Left colon (tissue), 2 donors: ENCODE results near the gene INHBA. TPM values are rescaled to one million over a fixed set of nuclear protein-coding genes. Genes with fewer than 3 reads are reported as not detected.

Experiments
- ATAC-seq: fragments of 200-7000 bp; cut with Tn5 transposase; one replicate; pipeline ENCODE4 v1.9.1; 2020; ENCODE audit warnings: mild to moderate bottlenecking, moderate library complexity
- DNase-seq, 2 donors: peaks; one replicate each; pipeline ENCODE4 v3.0.0-alpha.2; 2020
- intact Hi-C, 2 donors: fragments of 100-400 bp; cut with DNase I in 1 of 2; cut with micrococcal nuclease in 1 of 2; formaldehyde crosslinking; loops; one replicate each; pipeline versions ENCODE4 v1.11.2 to v1.14.0; 2022; cut with DNase I, micrococcal nuclease
- total RNA-seq, 2 donors: library from RNA; stranded (reverse); fragmentation: NEBNext Ultra II Directional; extraction: Animal tissue kit (Norgen Biotek cat#: 25700); gene quantifications; one replicate each; pipeline ENCODE4 v1.2.1, GENCODE V29; 2021
- donor health status: DM: no; HTN: no; CAD: no.
- donor health status: DM: yes; HTN: yes; CAD: no.

The INHBA gene
- total RNA-seq, 2 donors from 2014 or later = 0.15 to 0.42 TPM

DNA sequence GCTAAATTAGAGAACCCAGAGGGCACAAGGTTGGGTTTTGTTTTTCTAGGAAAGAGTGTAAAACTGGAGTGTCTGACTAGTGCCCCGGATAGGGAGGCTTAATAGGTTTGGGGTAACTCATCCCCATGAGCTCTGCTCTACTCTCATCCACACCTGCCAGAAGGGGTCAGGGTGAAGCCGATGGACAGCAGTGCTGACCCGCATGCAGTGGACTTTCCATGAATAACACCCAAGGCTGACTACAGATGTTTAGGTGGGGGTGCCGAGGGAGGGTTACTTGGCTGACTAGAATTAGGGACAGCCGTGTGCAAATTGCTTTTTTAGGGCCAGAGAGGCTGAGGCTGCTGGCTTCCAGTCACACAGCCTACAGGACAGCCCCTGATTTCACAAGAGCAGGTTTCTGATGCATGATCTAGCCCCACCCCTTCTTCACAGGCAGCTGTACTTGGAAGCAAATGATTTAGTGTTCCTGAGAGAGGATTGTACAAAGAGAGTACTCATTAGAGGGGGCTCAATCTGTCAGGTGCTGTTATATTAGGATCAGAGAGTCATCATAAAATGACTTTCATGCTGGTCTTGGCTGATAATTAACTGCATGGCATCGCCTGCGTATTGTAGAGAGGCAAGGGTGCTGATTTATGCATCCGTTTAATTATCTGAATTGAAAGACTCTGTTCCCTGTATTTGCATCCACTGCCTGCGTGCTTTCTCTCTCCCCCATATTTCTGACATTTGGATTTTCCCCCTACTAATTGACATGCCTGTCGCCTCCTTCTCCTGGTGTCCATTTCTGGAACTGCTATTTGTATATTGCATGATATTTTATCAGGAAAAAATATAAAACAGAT, 9.5 kb downstream of the INHBA start:
- ATAC-seq = no peak
- intact Hi-C loops = loop anchor here in 1 of 2 donors (10.0 kb wide), 2 partner anchors 699 to 1369 kb away; no protein-coding TSS in a partner anchor
- DNase-seq = no peak

DNA sequence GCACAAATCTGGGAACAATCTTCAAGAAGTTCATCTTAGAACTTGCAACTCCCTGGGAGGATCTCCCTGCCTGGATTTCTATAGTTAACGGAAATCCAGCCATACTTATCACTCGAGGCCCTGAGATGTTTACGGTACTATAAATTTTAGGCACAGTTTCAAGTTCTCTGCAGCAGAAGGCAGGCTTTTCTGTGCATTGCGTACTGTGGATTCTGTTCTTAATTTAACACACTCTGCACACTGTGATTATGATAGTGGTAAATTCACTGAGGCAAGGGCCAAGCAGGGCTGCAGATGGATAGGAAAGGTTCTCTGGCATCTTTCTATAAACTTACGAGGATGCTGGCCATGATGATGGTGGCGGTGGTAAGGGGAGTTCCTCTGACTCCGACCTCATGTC, 10.6 kb downstream of the INHBA start:
- ATAC-seq = no peak
- DNase-seq = no peak
- intact Hi-C loops = loop anchor here in 1 of 2 donors (10.0 kb wide), 2 partner anchors 697 to 1367 kb away; no protein-coding TSS in a partner anchor

DNA sequence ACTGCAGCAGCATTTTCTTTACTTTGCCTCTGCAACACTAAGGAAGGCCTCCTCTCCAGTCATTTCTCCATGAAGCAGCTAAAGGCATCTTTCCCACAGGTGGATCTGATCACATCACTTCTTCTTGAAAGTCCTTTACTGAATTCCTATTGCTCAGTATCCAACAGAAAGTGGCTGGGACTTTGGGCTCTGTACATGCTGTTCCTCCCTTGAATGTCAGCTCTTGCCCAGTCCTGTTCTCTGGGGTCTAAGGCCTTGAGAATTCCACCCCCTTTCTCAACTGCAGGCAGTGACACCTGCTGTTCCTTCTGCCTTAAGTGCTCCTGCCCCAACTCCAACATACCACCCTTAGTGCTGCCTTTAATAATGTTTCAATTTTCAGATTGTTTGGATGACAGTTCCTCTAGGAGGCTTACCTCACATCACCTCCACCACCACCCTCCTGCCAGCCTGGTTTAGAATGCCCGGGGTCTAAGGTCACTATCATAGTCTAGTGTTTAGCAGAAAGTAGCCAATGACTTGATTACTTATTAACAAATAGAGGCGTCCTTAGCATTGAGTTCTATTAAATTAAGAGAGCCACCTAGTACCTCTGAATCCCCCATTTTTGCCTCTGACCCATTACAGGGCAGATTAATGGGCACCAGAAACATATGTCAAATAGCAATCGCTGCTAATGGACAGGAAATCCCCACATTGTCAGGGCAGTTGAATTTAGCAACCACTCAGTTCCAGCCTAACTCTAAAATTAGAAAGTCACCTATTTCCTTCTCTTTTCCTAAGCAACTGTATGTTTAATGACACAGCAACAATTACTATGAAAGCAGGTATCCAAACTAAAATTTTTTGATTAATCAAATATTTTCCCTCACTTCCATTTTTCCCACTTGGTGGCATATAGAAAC, 11.4 kb downstream of the INHBA start:
- DNase-seq = no peak
- no peak for ATAC-seq
- intact Hi-C loops = loop anchor here in 1 of 2 donors (10.0 kb wide), 2 partner anchors 697 to 1367 kb away; no protein-coding TSS in a partner anchor

GRCh38 chr7:41689815-41690214, 13.1 kb downstream of the INHBA start:
- ATAC-seq = no peak
- DNase-seq = no peak
- intact Hi-C loops = loop anchor here in 1 of 2 donors (10.0 kb wide), 2 partner anchors 695 to 1365 kb away; no protein-coding TSS in a partner anchor

DNA sequence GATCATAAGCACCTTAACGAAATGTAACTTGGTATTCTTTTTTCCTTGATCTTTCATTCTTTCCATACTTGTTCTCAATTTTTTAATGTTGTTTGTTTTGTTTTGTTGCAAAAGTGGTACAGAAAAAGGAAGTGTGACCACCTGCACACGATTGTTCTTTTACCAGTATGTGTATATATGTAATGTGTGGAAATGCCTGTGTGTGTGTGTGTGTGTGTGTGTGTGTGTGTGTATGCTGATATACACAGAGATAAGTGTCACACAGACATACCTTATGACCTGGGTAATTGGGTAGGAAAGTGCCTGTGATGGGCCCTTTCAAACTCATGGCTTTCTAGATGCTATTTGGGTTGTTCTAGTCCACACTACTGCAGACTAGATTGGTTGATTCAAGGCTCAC, 14.0 kb downstream of the INHBA start:
- ATAC-seq = no peak
- intact Hi-C loops = no loop called here
- DNase-seq = no peak

- DNase-seq (no peak), ATAC-seq (no peak)
- intact Hi-C loops = no loop called here
Measured at GRCh38 chr7:41688012-41688625, 14.8 kb downstream of the INHBA start.

DNA sequence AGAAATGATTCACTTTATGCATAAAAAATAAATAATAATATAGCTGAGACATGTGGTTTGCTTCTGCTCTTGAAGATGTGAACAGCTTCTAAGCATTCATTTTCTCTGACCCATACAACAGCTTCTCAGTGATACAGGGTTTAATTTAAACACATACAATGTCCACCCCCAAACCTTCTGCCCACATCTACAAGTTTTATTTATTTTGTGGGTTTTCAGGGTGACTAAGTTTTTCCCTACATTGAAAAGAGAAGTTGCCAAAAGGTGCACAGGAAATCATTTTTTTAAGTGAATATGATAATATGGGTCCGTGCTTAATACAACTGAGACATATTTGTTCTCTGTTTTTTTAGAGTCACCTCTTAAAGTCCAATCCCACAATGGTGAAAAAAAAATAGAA, 17.2 kb downstream of the INHBA start:
- ATAC-seq (no peak), DNase-seq (no peak)
- intact Hi-C loops = no loop called here

DNA sequence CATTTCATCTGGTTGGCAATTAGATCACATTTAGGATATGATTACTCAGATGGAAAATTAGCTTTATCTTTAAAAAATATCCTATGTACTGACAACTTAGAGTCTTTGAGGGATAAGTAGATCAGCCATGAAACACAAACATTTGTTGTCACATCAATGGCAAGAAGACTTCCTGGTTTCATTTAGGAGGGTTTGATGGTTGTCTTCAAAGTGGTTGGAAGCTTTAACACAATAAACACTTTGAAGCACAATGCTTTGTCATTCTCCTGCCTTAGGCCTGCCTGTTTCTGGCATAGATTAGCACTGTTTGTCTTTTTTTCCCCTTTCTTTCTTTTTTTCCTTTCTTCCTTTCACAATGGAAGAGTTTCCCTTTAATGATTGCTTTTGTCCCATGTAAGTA, 20.5 kb downstream of the INHBA start:
- intact Hi-C loops = no loop called here
- no peak for DNase-seq
- ATAC-seq = no peak

DNA sequence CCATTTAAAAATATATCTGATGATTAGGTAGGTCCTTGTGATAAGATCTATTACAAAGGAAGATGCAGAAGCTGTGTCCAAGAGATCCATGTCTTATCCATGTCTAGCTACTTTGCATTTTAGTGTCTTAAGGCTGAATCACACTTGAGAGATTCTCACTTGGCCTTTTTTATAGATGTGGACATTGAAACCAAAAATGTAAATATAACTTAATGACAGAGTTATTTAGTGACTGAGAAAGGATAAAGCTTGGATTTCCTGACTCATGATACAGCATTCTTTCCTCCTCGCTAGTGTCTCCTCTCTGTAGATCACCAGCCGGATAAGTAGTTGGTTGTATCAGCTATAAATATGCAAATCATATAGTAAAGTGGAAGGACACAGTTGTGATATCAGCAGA, 23.3 kb downstream of the INHBA start:
- intact Hi-C loops = no loop called here
- DNase-seq (no peak), ATAC-seq (no peak)

DNA sequence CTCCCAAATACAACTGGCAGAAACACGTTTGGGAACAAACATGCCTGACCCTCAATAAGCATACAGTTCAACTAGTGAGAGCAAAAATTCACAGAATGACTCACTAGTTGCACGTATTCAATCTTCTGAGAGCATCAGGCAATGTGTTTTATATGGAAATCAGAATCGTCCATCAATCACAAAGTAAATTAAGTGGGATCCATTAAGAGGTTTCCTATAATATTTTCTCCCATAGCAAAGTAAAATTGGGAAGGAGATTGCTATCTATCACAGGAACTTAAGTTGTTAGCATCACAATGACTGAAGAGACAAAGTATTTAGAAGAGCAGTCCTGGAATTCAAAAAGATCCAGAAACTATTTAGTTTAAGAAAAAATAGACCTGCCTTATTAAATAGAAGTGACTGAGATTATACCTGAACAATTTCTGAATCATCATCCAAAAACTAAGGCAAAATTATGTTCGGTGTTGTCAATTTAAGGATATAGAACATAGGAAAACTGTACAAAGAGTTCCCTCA, 28.3 kb downstream of the INHBA start:
- intact Hi-C loops = no loop called here
- no peak for DNase-seq
- ATAC-seq = no peak

- no peak for DNase-seq
- intact Hi-C loops = no loop called here
- no peak for ATAC-seq
Measured at GRCh38 chr7:41661596-41661995, 41.3 kb downstream of the INHBA start.

- ATAC-seq (no peak), DNase-seq (no peak)
- intact Hi-C loops = no loop called here
Measured at GRCh38 chr7:41659539-41659938, 43.4 kb downstream of the INHBA start.

DNA sequence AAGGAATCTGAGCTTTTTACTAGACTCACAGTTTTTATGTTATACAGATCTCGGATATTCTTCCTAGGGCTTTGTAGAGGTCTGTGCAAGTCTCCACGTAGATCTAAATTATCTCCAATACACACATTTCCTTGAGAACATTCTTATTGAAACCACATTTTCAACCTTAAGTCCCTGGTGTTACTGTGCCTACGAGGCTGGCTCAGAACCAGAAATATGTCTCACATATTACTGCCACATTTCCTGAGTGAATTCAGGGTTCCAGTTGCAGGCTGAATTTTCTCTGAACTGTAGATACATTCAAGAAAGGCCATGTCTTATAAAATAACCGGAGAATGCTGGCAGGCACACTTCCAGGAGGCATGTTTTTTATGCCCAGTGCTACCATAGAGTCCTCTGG, 46.5 kb downstream of the INHBA start:
- intact Hi-C loops = no loop called here
- DNase-seq = no peak
- no peak for ATAC-seq

GRCh38 chr7:41655426-41655825, 47.5 kb downstream of the INHBA start:
- DNase-seq (no peak), ATAC-seq (no peak)
- intact Hi-C loops = no loop called here

- ATAC-seq = no peak
- intact Hi-C loops = no loop called here
- DNase-seq = no peak
Measured at GRCh38 chr7:41652267-41652666, 50.6 kb downstream of the INHBA start.

GRCh38 chr7:41648501-41648900, 54.4 kb downstream of the INHBA start:
- no peak for DNase-seq
- intact Hi-C loops = no loop called here
- no peak for ATAC-seq

- intact Hi-C loops = no loop called here
- DNase-seq (no peak), ATAC-seq (no peak)
Measured at GRCh38 chr7:41643616-41644015, 59.3 kb downstream of the INHBA start.

DNA sequence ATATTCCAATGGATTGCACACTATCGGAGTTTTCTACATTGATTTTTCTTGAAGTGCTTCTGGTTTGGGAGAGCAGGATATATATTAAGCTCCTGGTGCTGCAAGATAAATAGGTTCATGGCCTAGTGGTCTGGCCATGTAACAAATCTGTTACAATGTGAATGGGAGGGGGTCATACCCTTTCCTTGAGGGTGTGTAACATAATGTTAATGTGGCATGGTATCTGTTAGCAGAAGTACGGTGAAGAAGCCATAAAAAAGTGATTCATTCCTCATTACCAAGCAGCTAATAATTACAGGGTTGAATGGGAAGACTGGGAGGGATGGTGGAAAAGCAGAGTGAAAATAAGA, 61.2 kb downstream of the INHBA start:
- no peak for ATAC-seq
- intact Hi-C loops = no loop called here
- no peak for DNase-seq

DNA sequence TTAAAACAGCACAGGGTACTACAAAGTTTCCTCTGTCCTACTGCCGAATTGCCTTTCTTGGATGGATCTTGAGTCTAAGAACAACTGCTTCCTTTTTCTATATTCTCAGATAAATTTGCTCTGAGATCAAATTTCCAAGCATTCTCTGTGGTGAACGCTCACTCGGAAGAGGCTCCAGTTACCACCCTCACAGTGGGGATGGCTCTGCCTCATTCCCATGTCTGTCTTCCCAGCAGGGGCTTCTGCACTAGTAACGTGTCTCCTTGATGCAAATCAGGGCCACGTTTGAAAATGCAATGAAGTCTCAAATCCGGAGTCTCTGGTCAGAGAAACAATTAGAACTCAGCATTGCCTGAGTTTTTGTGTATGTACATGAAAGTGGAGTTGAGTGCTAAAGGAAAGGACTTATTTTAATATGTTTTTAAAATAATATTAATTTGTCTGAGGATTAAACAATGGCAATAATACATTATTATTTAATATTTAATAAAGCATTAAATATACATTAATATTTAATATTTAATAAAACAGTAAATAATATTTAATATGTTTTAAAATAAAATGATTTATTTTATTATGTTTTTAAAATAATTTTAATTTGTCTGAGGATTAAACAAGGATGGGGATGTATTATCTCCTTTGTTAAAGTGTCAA, 61.8 kb downstream of the INHBA start:
- DNase-seq (no peak), ATAC-seq (no peak)
- intact Hi-C loops = no loop called here
